HEK293 (cell line): ENCODE measurements around the gene ZFP1.

ENCODE experiments used
- ZBTB21 ChIP-seq: fragments of 450-650 bp; formaldehyde crosslinking; IDR thresholded peaks from 2 replicates; pipeline ENCODE4 v1.5.1; 2017; ENCODE audit warnings: missing biosample characterization, missing genetic modification characterization
- ZBTB7A ChIP-seq: fragments of 450-650 bp; formaldehyde crosslinking; IDR thresholded peaks from 2 replicates; pipeline ENCODE4 v1.5.1; 2016; ENCODE audit warnings: low read depth, missing biosample characterization, missing genetic modification characterization
- ZBTB8A ChIP-seq: fragments of 450-650 bp; formaldehyde crosslinking; IDR thresholded peaks from 2 replicates; pipeline ENCODE4 v1.5.1; 2016; ENCODE audit warnings: missing biosample characterization, missing genetic modification characterization
- ZIC2 ChIP-seq: fragments of 450-650 bp; formaldehyde crosslinking; IDR thresholded peaks from 2 replicates; pipeline ENCODE4 v1.5.1; 2016; ENCODE audit warnings: missing biosample characterization, missing genetic modification characterization
- ZNF335 ChIP-seq: fragments of 450-650 bp; formaldehyde crosslinking; conservative IDR thresholded peaks from 2 replicates; pipeline ENCODE4 v1.5.1; 2016; ENCODE audit warnings: missing biosample characterization, missing genetic modification characterization
- ZNF423 ChIP-seq: fragments of 450-650 bp; formaldehyde crosslinking; IDR thresholded peaks from 2 replicates; pipeline ENCODE4 v1.5.1; 2016; ENCODE audit warnings: missing biosample characterization, missing genetic modification characterization
- ZNF514 ChIP-seq: fragments of 450-650 bp; formaldehyde crosslinking; IDR thresholded peaks from 2 replicates; pipeline ENCODE4 v1.5.1; 2016; ENCODE audit warnings: missing biosample characterization, missing genetic modification characterization
- ZNF530 ChIP-seq: fragments of 450-650 bp; formaldehyde crosslinking; IDR thresholded peaks from 2 replicates; pipeline ENCODE4 v1.5.1; 2016; ENCODE audit warnings: low read depth, missing biosample characterization, missing genetic modification characterization
- ZNF549 ChIP-seq: fragments of 450-650 bp; IDR thresholded peaks from 2 replicates; pipeline ENCODE4 v1.5.1; 2018; ENCODE audit warnings: missing biosample characterization, missing genetic modification characterization, mild to moderate bottlenecking, inconsistent platforms, moderate library complexity
- TF ChIP-seq, protein P1 (sequence below): fragments of 450-650 bp; formaldehyde crosslinking; IDR thresholded peaks from 2 replicates; pipeline ENCODE4 v1.5.1; 2016; ENCODE audit warnings: missing biosample characterization, missing genetic modification characterization
- TF ChIP-seq, protein P2 (sequence below): fragments of 450-650 bp; formaldehyde crosslinking; IDR thresholded peaks from 2 replicates; pipeline ENCODE4 v1.5.1; 2016; ENCODE audit warnings: missing biosample characterization, missing genetic modification characterization

DNA sequence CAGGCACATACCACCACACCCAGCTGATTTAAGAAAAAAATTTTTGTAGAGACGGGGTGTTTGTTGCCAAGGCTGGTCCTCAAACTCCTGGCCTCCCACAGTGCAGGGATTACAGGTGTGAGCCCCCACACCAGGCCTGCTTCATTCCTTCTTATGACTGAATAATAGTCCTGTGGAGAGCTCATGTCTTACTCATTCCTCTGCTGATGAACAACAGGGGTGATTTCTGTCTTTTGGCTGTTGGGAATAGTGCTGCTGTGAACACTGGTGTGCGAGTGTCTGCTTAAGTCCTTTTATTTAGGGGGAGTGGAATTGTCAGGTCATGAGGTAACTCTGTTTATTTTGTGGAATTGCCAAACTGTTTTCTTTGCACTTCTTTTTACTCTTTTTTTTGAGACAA is 67.8 kb downstream of the ZFP1 start:
- TF ChIP-seq ZNF530 (tag by site-specific recombination) = no peak
- TF ChIP-seq, protein P1, sequence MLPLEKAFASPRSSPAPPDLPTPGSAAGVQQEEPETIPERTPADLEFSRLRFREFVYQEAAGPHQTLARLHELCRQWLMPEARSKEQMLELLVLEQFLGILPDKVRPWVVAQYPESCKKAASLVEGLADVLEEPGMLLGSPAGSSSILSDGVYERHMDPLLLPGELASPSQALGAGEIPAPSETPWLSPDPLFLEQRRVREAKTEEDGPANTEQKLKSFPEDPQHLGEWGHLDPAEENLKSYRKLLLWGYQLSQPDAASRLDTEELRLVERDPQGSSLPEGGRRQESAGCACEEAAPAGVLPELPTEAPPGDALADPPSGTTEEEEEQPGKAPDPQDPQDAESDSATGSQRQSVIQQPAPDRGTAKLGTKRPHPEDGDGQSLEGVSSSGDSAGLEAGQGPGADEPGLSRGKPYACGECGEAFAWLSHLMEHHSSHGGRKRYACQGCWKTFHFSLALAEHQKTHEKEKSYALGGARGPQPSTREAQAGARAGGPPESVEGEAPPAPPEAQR (tag by site-specific recombination) = no peak
- TF ChIP-seq ZBTB7A = no peak
- TF ChIP-seq ZBTB8A (tag by site-specific recombination) = no peak
- TF ChIP-seq, protein P2, sequence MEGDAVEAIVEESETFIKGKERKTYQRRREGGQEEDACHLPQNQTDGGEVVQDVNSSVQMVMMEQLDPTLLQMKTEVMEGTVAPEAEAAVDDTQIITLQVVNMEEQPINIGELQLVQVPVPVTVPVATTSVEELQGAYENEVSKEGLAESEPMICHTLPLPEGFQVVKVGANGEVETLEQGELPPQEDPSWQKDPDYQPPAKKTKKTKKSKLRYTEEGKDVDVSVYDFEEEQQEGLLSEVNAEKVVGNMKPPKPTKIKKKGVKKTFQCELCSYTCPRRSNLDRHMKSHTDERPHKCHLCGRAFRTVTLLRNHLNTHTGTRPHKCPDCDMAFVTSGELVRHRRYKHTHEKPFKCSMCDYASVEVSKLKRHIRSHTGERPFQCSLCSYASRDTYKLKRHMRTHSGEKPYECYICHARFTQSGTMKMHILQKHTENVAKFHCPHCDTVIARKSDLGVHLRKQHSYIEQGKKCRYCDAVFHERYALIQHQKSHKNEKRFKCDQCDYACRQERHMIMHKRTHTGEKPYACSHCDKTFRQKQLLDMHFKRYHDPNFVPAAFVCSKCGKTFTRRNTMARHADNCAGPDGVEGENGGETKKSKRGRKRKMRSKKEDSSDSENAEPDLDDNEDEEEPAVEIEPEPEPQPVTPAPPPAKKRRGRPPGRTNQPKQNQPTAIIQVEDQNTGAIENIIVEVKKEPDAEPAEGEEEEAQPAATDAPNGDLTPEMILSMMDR (tag by site-specific recombination) = no peak
- TF ChIP-seq ZNF335 (tag by site-specific recombination) = no peak
- TF ChIP-seq ZNF549 (tag by site-specific recombination) = no peak
- no peak for TF ChIP-seq ZBTB21
- TF ChIP-seq ZNF423 (tag by site-specific recombination) = no peak
- no peak for TF ChIP-seq ZNF514 (tag by site-specific recombination)
- no peak for TF ChIP-seq ZIC2
